Measurements from ENCODE around the gene SRGN. TPM values are rescaled to one million over a fixed set of nuclear protein-coding genes. Genes with fewer than 3 reads are reported as not detected.

The SRGN gene
- total and polyA plus RNA-seq, 2 donors (not counting 1 experiment from before 2014, with no cell fraction given), result 47.3 to 52.3 TPM

GRCh38 chr10:69065406-69066361 lies 22.2 kb upstream of the SRGN start:
- DNase-seq, result no peak
- 0% methylated on average over 1 of the region's 8 CpGs for WGBS (ENCODE audit: insufficient coverage)
- H3K4me3 Mint-ChIP-seq, result no peak overlapping the region
- H3K27ac Mint-ChIP-seq, result peak overlapping the region; percentile 42
- no peak overlapping the region for H3K27ac ChIP-seq (ENCODE audit: low read length in 2 of 2)
- H4K20me1 ChIP-seq (ENCODE audit: control insufficient read depth, insufficient read depth, low read length, poor library complexity, severe bottlenecking), result no peaks in the 10 kb centered on the region
- H3K36me3 ChIP-seq (replicated peaks in 1 of 2; ENCODE audit: control extremely low read depth in 1 of 2, control insufficient read depth in 1 of 2, extremely low read depth in 1 of 2, insufficient read depth in 2 of 2, low read length in 1 of 2), result no peaks in the 10 kb centered on the region
- ATAC-seq (ENCODE audit: low read depth), result peak; percentile 32
- H3K9me3 Mint-ChIP-seq (ENCODE audit: insufficient read depth), result no peaks in the 10 kb centered on the region
- CTCF ChIA-PET, result interaction anchor here (0.6 to 1.7 kb wide), 3 partner anchors 22 to 719 kb away, joined by 3 to 6 read pairs (median 5); partner anchors contain the start of gene SRGN
- no peak overlapping the region for H3K9ac ChIP-seq (ENCODE audit: low read length)
- H3K4me1 Mint-ChIP-seq, result peaks cover 22% of the 10 kb centered on the region
- no peaks in the 10 kb centered on the region for H3K79me2 ChIP-seq (ENCODE audit: control insufficient read depth, insufficient read depth, low read length)
- H3K27me3 Mint-ChIP-seq, result no peaks in the 10 kb centered on the region
- H3K9me3 ChIP-seq (ENCODE audit: control extremely low read depth in 1 of 3, control insufficient read depth in 2 of 3, insufficient read depth in 1 of 3, low read length in 2 of 3), result no peaks in the 10 kb centered on the region
- H2AFZ ChIP-seq (ENCODE audit: insufficient read depth, low read depth, low read length, poor library complexity, severe bottlenecking), result peak overlapping the region; percentile 33
- intact Hi-C loops (cut with micrococcal nuclease), result no loop called here
- TF ChIP-seq CTCF (IDR thresholded peaks at IDR 0.05) (no peak), EZH2 (IDR thresholded peaks at IDR 0.05; ENCODE audit: borderline replicate concordance, insufficient read depth, low read depth, low read length, poor library complexity, severe bottlenecking) (no peak)
- peaks cover 6 to 17% of the 10 kb centered on the region in 2 donors for H3K4me1 ChIP-seq (ENCODE audit: control insufficient read depth in 2 of 2, insufficient read depth in 2 of 2, low read length in 2 of 2)
- H3K27me3 ChIP-seq (replicated peaks in 1 of 4; ENCODE audit: control extremely low read depth in 1 of 4, control insufficient read depth in 3 of 4, insufficient read depth in 4 of 4, low read length in 3 of 4), result no peaks in the 10 kb centered on the region
- POLR2A ChIA-PET, result interaction anchor here (0.6 kb wide), 1 partner anchor 14 kb away, joined by 6 read pairs; no protein-coding TSS in a partner anchor
- H3K4me2 ChIP-seq (replicated peaks; ENCODE audit: low read depth, low read length, poor library complexity, severe bottlenecking), result no peak overlapping the region
- H3K4me3 ChIP-seq (ENCODE audit: control extremely low read depth in 1 of 5, extremely low read depth in 1 of 5, insufficient read depth in 1 of 5, low read depth in 2 of 5, low read length in 4 of 5), result no peak overlapping the region

GRCh38 chr10:69067189-69067588 lies 20.7 kb upstream of the SRGN start:
- H3K36me3 ChIP-seq (replicated peaks in 1 of 2; ENCODE audit: control extremely low read depth in 1 of 2, control insufficient read depth in 1 of 2, extremely low read depth in 1 of 2, insufficient read depth in 2 of 2, low read length in 1 of 2), result no peaks in the 10 kb centered on the region
- intact Hi-C loops (cut with micrococcal nuclease), result no loop called here
- H3K9me3 ChIP-seq (ENCODE audit: control extremely low read depth in 1 of 3, control insufficient read depth in 2 of 3, insufficient read depth in 1 of 3, low read length in 2 of 3), result no peaks in the 10 kb centered on the region
- 96% methylated on average over 3 of the region's 3 CpGs for WGBS (ENCODE audit: insufficient coverage)
- H3K27ac ChIP-seq (ENCODE audit: low read length in 2 of 2), result no peak overlapping the region
- no peaks in the 10 kb centered on the region for H3K79me2 ChIP-seq (ENCODE audit: control insufficient read depth, insufficient read depth, low read length)
- no peak overlapping the region for H3K4me2 ChIP-seq (replicated peaks; ENCODE audit: low read depth, low read length, poor library complexity, severe bottlenecking)
- POLR2A ChIA-PET, result interaction anchor here (0.7 kb wide), 1 partner anchor 117 kb away, joined by 4 read pairs; no protein-coding TSS in a partner anchor
- H3K27ac Mint-ChIP-seq, result no peak overlapping the region
- no peak overlapping the region for H3K4me3 Mint-ChIP-seq
- H3K4me1 ChIP-seq (ENCODE audit: control insufficient read depth in 2 of 2, insufficient read depth in 2 of 2, low read length in 2 of 2), result peaks cover under 1 to 6% of the 10 kb centered on the region in 2 donors
- H3K9me3 Mint-ChIP-seq (ENCODE audit: insufficient read depth), result no peaks in the 10 kb centered on the region
- no peaks in the 10 kb centered on the region for H3K27me3 ChIP-seq (replicated peaks in 1 of 4; ENCODE audit: control extremely low read depth in 1 of 4, control insufficient read depth in 3 of 4, insufficient read depth in 4 of 4, low read length in 3 of 4)
- no peak for ATAC-seq (ENCODE audit: low read depth)
- H3K27me3 Mint-ChIP-seq, result no peaks in the 10 kb centered on the region
- no peak for DNase-seq
- H3K9ac ChIP-seq (ENCODE audit: low read length), result no peak overlapping the region
- no peak overlapping the region for H2AFZ ChIP-seq (ENCODE audit: insufficient read depth, low read depth, low read length, poor library complexity, severe bottlenecking)
- CTCF ChIA-PET, result no interaction called here
- peaks cover 10% of the 10 kb centered on the region for H3K4me1 Mint-ChIP-seq
- H4K20me1 ChIP-seq (ENCODE audit: control insufficient read depth, insufficient read depth, low read length, poor library complexity, severe bottlenecking), result no peaks in the 10 kb centered on the region
- no peak overlapping the region for H3K4me3 ChIP-seq (ENCODE audit: control extremely low read depth in 1 of 5, extremely low read depth in 1 of 5, insufficient read depth in 1 of 5, low read depth in 2 of 5, low read length in 4 of 5)
- no peak for TF ChIP-seq CTCF (IDR thresholded peaks at IDR 0.05)
- no peak for TF ChIP-seq EZH2 (IDR thresholded peaks at IDR 0.05; ENCODE audit: borderline replicate concordance, insufficient read depth, low read depth, low read length, poor library complexity, severe bottlenecking)
